Activated CD8-positive, alpha-beta memory T cell treated with anti-CD3 and anti-CD28 coated beads for 48 hours (primary cell): Measurements from ENCODE around the gene NINL.
"Not testable (repeated sequence)": the region's sequence is repeated elsewhere in the genome, so short reads cannot be mapped to it uniquely, and the experiment has no call there.

ENCODE experiments used
- DNase-seq, 3 experiments: peaks; one replicate each; pipeline ENCODE4 v3.0.0-alpha.2; 2020; ENCODE audit warnings: low read depth in 2 of 3, low spot score in 2 of 3

NINL gene

GRCh38 chr20:25503936-25504335, 81.4 kb downstream of the NINL start:
- DNase-seq: no peak

GRCh38 chr20:25503051-25503639, 82.2 kb downstream of the NINL start:
- not testable (repeated sequence) for DNase-seq

- DNase-seq: no peak
These were observed 84.4 kb downstream of the NINL start for GRCh38 chr20:25500880-25501351.

- DNase-seq: no peak
These were observed 85.4 kb downstream of the NINL start for GRCh38 chr20:25499855-25500434.

- DNase-seq: no peak
These were observed 86.3 kb downstream of the NINL start for GRCh38 chr20:25499031-25499430.

- DNase-seq: no peak
These were observed 87.1 kb downstream of the NINL start for GRCh38 chr20:25498280-25498606.

- DNase-seq: no peak
These were observed 87.6 kb downstream of the NINL start for GRCh38 chr20:25497586-25498279.

GRCh38 chr20:25496968-25497401, 88.3 kb downstream of the NINL start:
- no peak for DNase-seq

- no peak for DNase-seq
These were observed 89.0 kb downstream of the NINL start for GRCh38 chr20:25496165-25496967.

- DNase-seq: no peak
These were observed 90.0 kb downstream of the NINL start for GRCh38 chr20:25495189-25495824.

GRCh38 chr20:25494506-25495188, 90.7 kb downstream of the NINL start:
- DNase-seq: no peak

- no peak for DNase-seq
These were observed 91.4 kb downstream of the NINL start for GRCh38 chr20:25493748-25494505.

- no peak for DNase-seq
These were observed 92.2 kb downstream of the NINL start for GRCh38 chr20:25493137-25493536.

GRCh38 chr20:25491446-25492038, 93.8 kb downstream of the NINL start:
- DNase-seq: no peak

- DNase-seq: no peak
These were observed 94.5 kb downstream of the NINL start for GRCh38 chr20:25490656-25491445.

GRCh38 chr20:25489221-25489871, 96.0 kb downstream of the NINL start:
- DNase-seq: no peak

GRCh38 chr20:25487975-25488374, 97.4 kb downstream of the NINL start:
- DNase-seq: no peak

GRCh38 chr20:25487306-25487705, 98.0 kb downstream of the NINL start:
- no peak for DNase-seq
